HG02981 (cell line): ENCODE measurements around the gene CADPS2.
A peak's percentile ranks its signal among the peaks of the same experiment; 100 is the strongest.

Source experiments
- ATAC-seq: cut with Tn5 transposase; IDR thresholded peaks from one replicate; pipeline ENCODE4 v1.9.1; 2021; ENCODE audit warnings: mild to moderate bottlenecking, moderate library complexity; ENCODE audit not compliant: unreplicated experiment

Gene CADPS2

GRCh38 chr7:122407195-122407594 lies 479.1 kb downstream of the CADPS2 start:
- ATAC-seq: no peak

GRCh38 chr7:122403113-122403512 lies 483.1 kb downstream of the CADPS2 start:
- no peak for ATAC-seq

GRCh38 chr7:122402235-122402634 lies 484.0 kb downstream of the CADPS2 start:
- no peak for ATAC-seq

GRCh38 chr7:122397381-122397780 lies 488.9 kb downstream of the CADPS2 start:
- no peak for ATAC-seq

- no peak for ATAC-seq
These were observed 491.7 kb downstream of the CADPS2 start for GRCh38 chr7:122394512-122394911.

GRCh38 chr7:122384528-122384927 lies 501.7 kb downstream of the CADPS2 start:
- no peak for ATAC-seq

GRCh38 chr7:122383934-122384333 lies 502.3 kb downstream of the CADPS2 start:
- peak; percentile 84 for ATAC-seq

GRCh38 chr7:122380992-122381391 lies 505.3 kb downstream of the CADPS2 start:
- ATAC-seq: no peak

GRCh38 chr7:122379491-122379890 lies 506.8 kb downstream of the CADPS2 start:
- ATAC-seq: no peak

GRCh38 chr7:122369756-122370155 lies 516.5 kb downstream of the CADPS2 start:
- ATAC-seq: no peak

GRCh38 chr7:122364761-122365280 lies 521.4 kb downstream of the CADPS2 start:
- no peak for ATAC-seq

- no peak for ATAC-seq
These were observed 523.1 kb downstream of the CADPS2 start for GRCh38 chr7:122363144-122363543.

GRCh38 chr7:122362473-122362872 lies 523.8 kb downstream of the CADPS2 start:
- ATAC-seq: no peak

- no peak for ATAC-seq
These were observed 531.6 kb downstream of the CADPS2 start for GRCh38 chr7:122354656-122355055.

- ATAC-seq: no peak
These were observed 533.8 kb downstream of the CADPS2 start for GRCh38 chr7:122352454-122352853.

GRCh38 chr7:122350701-122351100 lies 535.6 kb downstream of the CADPS2 start:
- ATAC-seq: no peak

- no peak for ATAC-seq
These were observed 542.0 kb downstream of the CADPS2 start for GRCh38 chr7:122344303-122344620.

- no peak for ATAC-seq
These were observed 542.5 kb downstream of the CADPS2 start for GRCh38 chr7:122343601-122344302.

GRCh38 chr7:122340427-122340826 lies 545.8 kb downstream of the CADPS2 start:
- ATAC-seq: no peak

- ATAC-seq: no peak
These were observed 546.9 kb downstream of the CADPS2 start for GRCh38 chr7:122339145-122339904.

- ATAC-seq: no peak
These were observed 549.2 kb downstream of the CADPS2 start for GRCh38 chr7:122337011-122337410.

GRCh38 chr7:122329145-122329802 lies 557.0 kb downstream of the CADPS2 start:
- no peak for ATAC-seq
